GM19193 (cell line): ENCODE results near the gene ANKRD33B.
A peak's percentile ranks its signal among the peaks of the same experiment; 100 is the strongest.

Experiments used
- POLR2A ChIP-seq: IDR thresholded peaks from 4 replicates; pipeline ENCODE4 v1.6.1; 2011; ENCODE audit not compliant: insufficient read depth, insufficient read length; ENCODE audit errors: extremely low read depth

The ANKRD33B gene

DNA sequence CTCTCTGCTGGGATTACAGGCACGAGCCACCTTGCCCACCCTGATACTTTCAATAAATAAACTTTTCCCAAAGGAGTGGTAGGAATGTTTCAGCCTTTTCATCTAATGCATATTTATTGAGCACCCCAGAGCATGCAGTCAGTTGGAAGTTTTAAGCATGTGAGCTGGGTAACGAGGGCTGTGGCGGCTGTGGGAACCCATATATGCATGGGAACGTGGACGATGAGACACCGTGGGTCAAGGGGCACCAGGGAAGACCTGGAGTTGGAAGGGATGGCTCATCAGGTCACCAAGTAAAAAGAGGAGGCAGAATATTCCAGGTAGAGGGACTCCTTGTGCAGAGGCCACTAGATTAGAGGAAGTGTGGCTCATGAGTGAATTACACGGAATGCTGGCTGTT is 64.7 kb downstream of the ANKRD33B start:
- TF ChIP-seq POLR2A: no peak

DNA sequence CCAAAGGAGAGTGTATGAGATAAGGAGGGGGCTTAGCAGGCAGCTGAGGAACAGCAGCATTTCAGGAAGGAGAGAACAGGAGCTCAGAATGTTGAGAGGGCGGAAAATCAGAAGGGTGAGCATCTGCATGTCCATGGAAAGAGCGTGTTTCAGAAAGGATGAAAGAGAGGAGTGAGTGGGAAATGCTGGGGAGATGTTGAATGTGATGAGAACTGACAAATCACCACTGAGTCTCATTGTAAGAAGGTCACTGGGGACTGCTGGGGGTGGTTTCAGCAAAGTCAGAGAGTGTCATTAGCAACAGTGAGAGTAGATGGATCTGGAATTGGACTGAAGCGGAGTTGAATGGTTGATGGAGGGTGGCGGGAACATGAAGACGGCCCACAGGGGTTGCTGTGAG is 65.8 kb downstream of the ANKRD33B start:
- no peak for TF ChIP-seq POLR2A

GRCh38 chr5:10630126-10630525 is 66.3 kb downstream of the ANKRD33B start:
- TF ChIP-seq POLR2A: no peak

GRCh38 chr5:10631316-10631996 is 67.6 kb downstream of the ANKRD33B start:
- TF ChIP-seq POLR2A: peak; percentile 54

DNA sequence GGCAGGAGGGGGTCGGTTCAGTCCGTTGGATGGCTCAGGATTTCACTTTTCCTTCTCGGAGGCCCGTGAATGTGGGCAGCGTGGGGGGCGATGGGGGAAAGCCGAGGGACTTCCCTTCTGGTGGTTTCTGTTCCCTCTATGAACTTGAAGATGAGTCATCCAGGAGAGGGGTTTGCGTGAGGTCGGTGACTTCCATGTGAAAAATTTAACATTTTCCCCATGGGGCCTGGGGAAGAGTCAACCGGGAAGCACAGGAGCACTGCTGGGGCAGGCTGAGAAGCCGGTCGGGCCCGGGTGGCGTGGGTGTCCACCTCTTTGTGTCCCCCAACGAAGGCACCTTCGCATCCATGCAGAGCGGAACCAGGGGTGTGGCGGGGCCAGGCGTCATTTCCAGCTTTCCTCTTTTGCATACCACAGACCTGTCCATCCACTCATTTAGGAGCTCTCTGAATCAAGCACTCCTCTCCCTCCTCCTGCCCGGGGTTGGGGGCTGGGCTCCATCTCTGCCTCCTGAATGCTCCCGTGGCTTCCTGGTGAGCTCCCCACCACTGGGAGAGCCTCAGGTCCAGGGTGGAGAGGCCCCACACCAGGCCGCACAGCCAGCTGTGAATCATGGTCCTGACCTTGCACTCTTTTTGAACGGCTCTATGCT is 68.4 kb downstream of the ANKRD33B start:
- no peak for TF ChIP-seq POLR2A

DNA sequence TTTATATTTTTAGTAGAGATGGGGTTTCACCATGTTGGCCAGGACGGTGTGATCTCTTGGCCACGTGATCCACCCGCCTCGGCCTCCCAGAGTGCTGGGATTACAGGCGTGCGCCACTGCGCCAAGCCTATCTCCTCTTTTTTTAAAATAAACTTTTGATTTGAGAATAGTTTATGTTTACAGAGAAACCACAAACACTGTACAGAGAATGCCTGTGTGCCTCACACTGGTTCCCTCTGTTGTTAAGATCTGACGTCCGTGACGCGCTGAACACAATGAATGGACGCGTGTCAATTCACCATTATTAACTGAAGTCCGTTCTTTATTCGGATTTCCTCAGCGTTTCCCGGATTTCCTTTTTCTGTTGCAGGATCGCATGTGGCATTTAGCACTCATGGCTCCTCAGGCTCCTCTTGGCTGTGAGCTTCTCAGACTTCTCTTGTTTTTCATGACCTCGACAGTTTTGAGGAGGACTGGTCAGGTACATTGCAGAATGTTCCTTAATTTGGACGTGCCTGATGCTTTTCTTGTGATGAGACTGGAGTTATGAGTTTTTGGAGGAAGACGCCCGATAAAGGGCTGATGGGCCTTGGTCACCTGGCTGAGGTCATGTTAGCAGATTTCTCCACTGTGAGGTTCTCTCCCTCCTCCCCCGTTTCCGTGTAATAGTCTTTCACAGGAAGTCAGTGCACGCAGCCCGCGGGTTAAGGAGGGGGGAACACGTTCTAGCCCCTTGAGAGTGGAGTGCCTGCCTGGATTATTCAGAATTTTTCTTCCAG is 69.6 kb downstream of the ANKRD33B start:
- peak; percentile 24 for TF ChIP-seq POLR2A

DNA sequence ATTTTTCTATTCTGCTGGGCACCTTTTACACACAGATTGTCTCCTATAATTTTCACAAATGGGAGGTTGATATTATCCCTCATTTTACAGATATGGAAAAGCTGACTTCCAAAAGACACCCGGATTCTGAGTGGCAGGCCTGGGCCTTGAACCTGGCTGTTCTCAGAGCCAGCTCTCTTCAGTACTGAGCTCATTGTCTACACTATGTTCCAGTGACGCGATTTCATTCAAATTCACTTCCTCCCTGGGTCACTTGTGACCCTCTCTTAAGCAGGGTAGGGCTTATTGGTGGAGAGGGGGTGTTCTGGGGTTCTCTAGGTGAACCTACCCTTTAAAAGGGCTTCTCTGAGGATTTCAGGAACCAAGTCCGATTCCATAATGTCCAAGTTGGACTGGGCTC is 70.2 kb downstream of the ANKRD33B start:
- no peak for TF ChIP-seq POLR2A

GRCh38 chr5:10634562-10634961 is 70.7 kb downstream of the ANKRD33B start:
- no peak for TF ChIP-seq POLR2A

DNA sequence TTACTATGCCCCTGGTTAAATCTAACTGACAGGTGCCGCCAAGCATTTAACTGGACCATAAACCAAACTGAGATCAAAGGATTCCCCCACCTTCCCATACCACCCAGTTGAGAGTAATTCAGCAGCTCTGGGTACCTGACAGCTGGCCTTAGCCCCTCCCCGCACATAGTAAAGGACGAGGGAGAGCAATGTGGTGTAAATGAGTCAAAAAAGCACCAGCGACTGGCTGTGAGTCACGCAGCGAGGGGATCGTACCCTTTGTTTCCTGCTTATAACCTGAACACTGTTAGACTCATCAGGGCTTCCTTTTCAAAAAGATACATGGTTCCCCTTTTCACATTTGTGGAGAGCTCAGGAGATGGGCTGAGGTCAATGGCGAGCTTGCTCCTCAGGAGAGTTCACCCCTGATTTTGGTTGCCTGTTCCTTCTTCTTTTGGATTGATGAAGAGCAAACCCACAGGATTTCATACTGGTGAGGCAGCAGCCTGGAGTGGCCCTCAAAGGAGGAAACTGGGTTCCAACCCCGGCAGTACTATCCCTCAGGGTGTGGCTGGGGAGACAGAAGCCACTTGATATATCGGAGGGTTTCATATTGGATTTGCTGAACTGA is 71.5 kb downstream of the ANKRD33B start:
- peak; percentile 49 for TF ChIP-seq POLR2A

- TF ChIP-seq POLR2A: peak; percentile 21
Observed at GRCh38 chr5:10635867-10636350, 72.0 kb downstream of the ANKRD33B start.

DNA sequence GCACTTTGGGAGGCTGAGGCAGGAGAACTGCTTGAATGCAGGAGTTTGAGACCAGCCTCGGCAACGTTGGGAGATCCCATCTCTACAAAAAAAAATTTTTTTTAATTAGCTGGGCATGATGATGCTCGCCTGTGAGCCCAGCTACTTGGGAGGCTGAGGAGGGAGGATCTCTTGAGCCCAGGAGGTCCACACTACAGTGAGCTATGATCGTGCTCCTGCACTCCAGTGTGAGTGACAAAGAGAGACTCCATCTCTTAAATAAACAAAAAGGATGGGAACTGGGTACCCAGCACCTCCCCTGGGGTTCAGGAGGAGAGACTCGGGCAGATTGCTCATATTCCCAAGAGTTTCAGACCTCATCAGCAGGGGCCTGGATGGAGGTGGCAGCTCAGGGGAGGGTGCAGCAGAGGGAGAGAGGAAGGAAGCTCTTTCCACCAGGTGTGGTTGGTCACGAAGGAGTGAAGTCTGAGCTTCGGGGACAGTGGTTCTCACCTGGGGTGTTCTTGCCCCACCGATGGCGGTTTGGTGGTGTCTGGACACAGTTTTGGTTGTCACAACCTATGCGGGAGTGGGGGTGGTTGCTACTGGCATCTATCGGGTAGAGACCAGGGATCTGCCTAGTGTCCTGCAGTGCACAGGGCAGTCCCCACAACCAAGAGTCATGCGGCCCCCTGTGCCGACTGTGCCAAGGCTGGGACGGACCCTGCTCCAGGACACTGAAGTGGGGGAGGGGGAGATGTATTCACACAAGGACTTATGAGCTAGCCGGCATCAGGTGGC is 72.7 kb downstream of the ANKRD33B start:
- TF ChIP-seq POLR2A: no peak

- no peak for TF ChIP-seq POLR2A
Observed at GRCh38 chr5:10637944-10638343, 74.1 kb downstream of the ANKRD33B start.

DNA sequence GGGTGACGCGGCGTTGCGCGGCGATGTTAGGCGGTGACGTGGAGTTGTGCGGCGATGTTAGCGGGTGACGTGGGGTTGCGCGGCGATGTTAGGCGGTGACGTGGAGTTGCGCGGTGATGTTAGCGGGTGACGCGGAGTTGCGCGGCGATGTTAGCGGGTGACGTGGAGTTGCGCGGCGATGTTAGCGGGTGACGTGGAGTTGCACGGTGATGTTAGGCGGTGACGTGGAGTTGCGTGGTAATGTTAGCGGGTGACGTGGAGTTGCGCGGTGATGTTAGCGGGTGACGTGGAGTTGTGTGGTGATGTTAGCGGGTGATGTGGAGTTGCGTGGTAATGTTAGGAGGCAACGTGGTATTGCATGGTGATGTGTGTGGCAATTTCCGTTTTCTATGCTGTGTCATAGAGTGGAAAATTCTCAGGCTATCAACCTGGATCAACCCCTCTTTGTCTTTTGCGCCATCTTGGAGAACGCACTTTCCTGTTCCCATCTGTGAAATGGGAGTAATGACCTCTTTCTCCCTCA is 76.0 kb downstream of the ANKRD33B start:
- TF ChIP-seq POLR2A: no peak

DNA sequence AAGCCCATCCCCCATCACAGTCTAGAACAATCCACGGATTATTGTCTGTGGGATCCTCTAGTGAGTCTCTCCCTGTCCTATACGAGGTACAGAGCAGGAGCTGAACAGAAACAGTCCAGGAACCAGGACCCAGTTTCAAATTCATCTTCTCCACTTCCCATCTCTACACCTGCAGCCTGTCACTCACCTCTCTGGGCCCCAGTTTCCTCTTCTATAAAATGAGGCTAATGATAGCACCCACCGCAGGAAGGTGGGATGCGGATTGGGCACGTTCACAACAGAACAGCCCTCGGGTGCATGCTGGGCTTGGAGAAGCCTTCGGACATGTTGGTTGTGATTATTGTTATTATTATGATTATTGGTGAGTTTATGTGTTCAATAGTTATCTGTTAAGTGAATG is 78.5 kb downstream of the ANKRD33B start:
- TF ChIP-seq POLR2A: no peak
